OCI-LY3 (cell line): Measurements from ENCODE around the gene SCN3A.

Source experiments
- H2AFZ ChIP-seq: fragments of 200-600, 300-600 bp; shearing (Covaris generic); 2 replicates; pipeline ENCODE4 v1.6.0; 2014; ENCODE audit warnings: antibody characterized with exemption, low read depth, low read length
- H3K27ac ChIP-seq: fragments of 200-600, 300-600 bp; sonication (generic); 2 replicates; pipeline ENCODE4 v1.5.1; 2014; ENCODE audit warnings: mild to moderate bottlenecking, low read length, moderate library complexity, mixed read lengths
- H3K27me3 ChIP-seq: fragments of 200-600, 300-600 bp; sonication (generic); 2 replicates; pipeline ENCODE4 v1.6.1; 2014; ENCODE audit warnings: low read depth, low read length, mixed read lengths
- H3K36me3 ChIP-seq: fragments of 200-600, 300-600 bp; sonication (generic); replicated peaks from 2 replicates; pipeline ENCODE3; 2014; ENCODE audit warnings: low read depth, low read length, mixed read lengths
- H3K4me1 ChIP-seq: fragments of 300-600, 200-600 bp; sonication (generic); 2 replicates; pipeline ENCODE4 v1.6.1; 2014; ENCODE audit warnings: low read length, mixed read lengths
- H3K4me2 ChIP-seq: fragments of 200-600, 300-600 bp; sonication (generic); 2 replicates; pipeline ENCODE4 v1.6.1; 2014; ENCODE audit warnings: low read length, mixed read lengths
- H3K4me3 ChIP-seq: fragments of 300-600, 200-600 bp; sonication (generic); 2 replicates; pipeline ENCODE4 v1.5.1; 2014; ENCODE audit warnings: antibody characterized with exemption, mild to moderate bottlenecking, low read length, moderate library complexity
- H3K79me2 ChIP-seq: fragments of 300-600, 200-600 bp; shearing (Covaris generic); 2 replicates; pipeline ENCODE4 v1.6.1; 2014; ENCODE audit warnings: mild to moderate bottlenecking, low read length, mixed read lengths
- H3K9ac ChIP-seq: fragments of 300-600, 200-600 bp; shearing (Covaris generic); 2 replicates; pipeline ENCODE4 v1.6.0; 2014; ENCODE audit warnings: mild to moderate bottlenecking, low read length, moderate library complexity
- H3K9me3 ChIP-seq: fragments of 200-600, 300-600 bp; shearing (Covaris generic); 2 replicates; pipeline ENCODE4 v1.6.1; 2014; ENCODE audit warnings: low read length, mixed read lengths; ENCODE audit not compliant: insufficient read depth
- H4K20me1 ChIP-seq: fragments of 200-600, 300-600 bp; sonication (generic); 2 replicates; pipeline ENCODE4 v1.6.1; 2016; ENCODE audit warnings: low read length, mixed read lengths; ENCODE audit not compliant: insufficient read depth
- EZH2phosphoT487 ChIP-seq: fragments of 200-600 bp; shearing (Covaris generic); IDR thresholded peaks from 2 replicates; pipeline ENCODE4 v1.6.1; 2018; ENCODE audit warnings: antibody characterized with exemption, mixed run types, low read depth
- TF ChIP-seq, protein P1 (sequence below): fragments of 200-600, 300-600 bp; sonication (generic); IDR thresholded peaks from 2 replicates; pipeline ENCODE4 v1.5.1; 2014; ENCODE audit warnings: antibody characterized with exemption, low read length, low read depth

SCN3A gene

DNA sequence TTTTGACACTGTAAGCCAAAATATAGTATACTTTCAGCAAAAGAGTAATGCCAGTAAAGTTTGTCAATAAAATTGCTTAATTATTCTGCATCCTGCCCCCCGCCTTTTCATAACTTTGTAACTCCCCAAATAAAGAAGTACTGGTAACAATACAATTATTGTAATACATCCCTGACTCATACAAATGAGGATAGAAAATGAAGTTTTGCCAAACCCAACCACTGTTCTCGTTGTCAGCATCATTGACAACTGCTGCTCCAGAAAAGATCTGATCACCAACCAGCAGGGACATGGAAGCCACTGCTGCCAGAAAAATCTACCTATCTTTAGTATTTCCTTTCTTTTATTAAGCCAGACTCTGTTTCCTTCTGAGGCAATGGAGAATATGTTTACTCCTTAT, 27.1 kb downstream of the SCN3A start:
- H3K36me3 ChIP-seq = no peaks in the 10 kb centered on the region
- H4K20me1 ChIP-seq = no peaks in the 10 kb centered on the region
- no peak overlapping the region for H3K4me2 ChIP-seq
- H3K9me3 ChIP-seq = no peaks in the 10 kb centered on the region
- TF ChIP-seq, protein P1, sequence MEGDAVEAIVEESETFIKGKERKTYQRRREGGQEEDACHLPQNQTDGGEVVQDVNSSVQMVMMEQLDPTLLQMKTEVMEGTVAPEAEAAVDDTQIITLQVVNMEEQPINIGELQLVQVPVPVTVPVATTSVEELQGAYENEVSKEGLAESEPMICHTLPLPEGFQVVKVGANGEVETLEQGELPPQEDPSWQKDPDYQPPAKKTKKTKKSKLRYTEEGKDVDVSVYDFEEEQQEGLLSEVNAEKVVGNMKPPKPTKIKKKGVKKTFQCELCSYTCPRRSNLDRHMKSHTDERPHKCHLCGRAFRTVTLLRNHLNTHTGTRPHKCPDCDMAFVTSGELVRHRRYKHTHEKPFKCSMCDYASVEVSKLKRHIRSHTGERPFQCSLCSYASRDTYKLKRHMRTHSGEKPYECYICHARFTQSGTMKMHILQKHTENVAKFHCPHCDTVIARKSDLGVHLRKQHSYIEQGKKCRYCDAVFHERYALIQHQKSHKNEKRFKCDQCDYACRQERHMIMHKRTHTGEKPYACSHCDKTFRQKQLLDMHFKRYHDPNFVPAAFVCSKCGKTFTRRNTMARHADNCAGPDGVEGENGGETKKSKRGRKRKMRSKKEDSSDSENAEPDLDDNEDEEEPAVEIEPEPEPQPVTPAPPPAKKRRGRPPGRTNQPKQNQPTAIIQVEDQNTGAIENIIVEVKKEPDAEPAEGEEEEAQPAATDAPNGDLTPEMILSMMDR = no peak
- no peak for TF ChIP-seq EZH2phosphoT487
- H3K79me2 ChIP-seq = no peaks in the 10 kb centered on the region
- H3K27me3 ChIP-seq = no peaks in the 10 kb centered on the region
- no peak overlapping the region for H3K9ac ChIP-seq
- H3K4me1 ChIP-seq = no peaks in the 10 kb centered on the region
- no peak overlapping the region for H3K27ac ChIP-seq
- no peak overlapping the region for H2AFZ ChIP-seq
- H3K4me3 ChIP-seq = no peak overlapping the region

- no peaks in the 10 kb centered on the region for H3K27me3 ChIP-seq
- H3K4me2 ChIP-seq = no peak overlapping the region
- no peaks in the 10 kb centered on the region for H3K9me3 ChIP-seq
- H3K27ac ChIP-seq = no peak overlapping the region
- H3K4me3 ChIP-seq = no peak overlapping the region
- no peaks in the 10 kb centered on the region for H3K79me2 ChIP-seq
- H3K36me3 ChIP-seq = no peaks in the 10 kb centered on the region
- H4K20me1 ChIP-seq = no peaks in the 10 kb centered on the region
- no peaks in the 10 kb centered on the region for H3K4me1 ChIP-seq
- H3K9ac ChIP-seq = no peak overlapping the region
- TF ChIP-seq, protein P1 = no peak
- no peak for TF ChIP-seq EZH2phosphoT487
- no peak overlapping the region for H2AFZ ChIP-seq
These were observed 30.6 kb downstream of the SCN3A start for GRCh38 chr2:165173215-165173614.

DNA sequence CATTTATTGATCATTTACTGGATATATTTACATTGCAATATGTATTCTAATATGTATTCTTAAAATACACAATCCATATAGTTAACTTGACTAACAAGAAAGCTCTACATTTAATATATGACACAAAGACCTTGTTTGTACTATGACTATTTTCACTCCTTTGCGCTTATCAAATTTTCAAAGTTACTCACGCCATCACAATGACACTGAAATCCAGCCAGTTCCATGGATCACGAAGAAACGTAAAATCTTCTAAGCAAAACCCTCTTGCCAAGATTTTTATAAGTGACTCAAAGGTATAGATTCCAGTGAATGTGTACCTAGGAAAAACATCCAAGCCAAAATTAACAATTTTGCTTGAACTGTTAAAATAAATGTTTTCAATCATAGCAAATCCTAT, 39.6 kb downstream of the SCN3A start:
- Histone ChIP-seq H3K79me2 (no peaks in the 10 kb centered on the region), H3K4me2 (no peak overlapping the region), H2AFZ (no peak overlapping the region), H3K9ac (no peak overlapping the region), H4K20me1 (no peaks in the 10 kb centered on the region), H3K4me1 (no peaks in the 10 kb centered on the region), H3K4me3 (no peak overlapping the region), H3K36me3 (no peaks in the 10 kb centered on the region), H3K27ac (no peak overlapping the region), H3K27me3 (no peaks in the 10 kb centered on the region), H3K9me3 (no peaks in the 10 kb centered on the region)
- TF ChIP-seq, protein P1 = no peak
- no peak for TF ChIP-seq EZH2phosphoT487

DNA sequence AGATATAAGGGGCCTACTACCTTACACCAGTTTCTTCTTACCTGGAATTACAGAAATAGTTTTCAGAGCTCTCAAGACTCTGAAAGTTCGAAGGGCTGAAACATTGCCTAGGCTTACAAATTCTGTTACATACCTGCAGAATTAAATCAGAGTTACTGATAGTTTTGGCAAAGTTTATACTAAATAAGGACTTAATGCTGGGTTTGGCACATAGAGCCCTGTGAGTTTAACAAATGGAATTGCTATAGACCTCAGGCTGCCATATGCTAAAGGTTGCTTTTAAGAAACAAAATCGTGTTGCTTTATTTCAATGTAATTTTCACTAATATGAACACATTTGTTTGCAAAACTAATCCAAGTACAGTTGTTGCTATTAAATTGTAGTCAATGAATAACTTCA, 40.1 kb downstream of the SCN3A start:
- no peaks in the 10 kb centered on the region for H3K27me3 ChIP-seq

More for the DNA sequence above, 40.1 kb downstream of the SCN3A start:
- Histone ChIP-seq H3K9me3 (no peaks in the 10 kb centered on the region), H3K79me2 (no peaks in the 10 kb centered on the region), H3K4me1 (no peaks in the 10 kb centered on the region), H2AFZ (no peak overlapping the region), H3K36me3 (no peaks in the 10 kb centered on the region), H3K27ac (no peak overlapping the region), H3K4me2 (no peak overlapping the region), H4K20me1 (no peaks in the 10 kb centered on the region), H3K9ac (no peak overlapping the region), H3K4me3 (no peak overlapping the region)
- TF ChIP-seq, protein P1 = no peak
- TF ChIP-seq EZH2phosphoT487 = no peak
